BJ (cell line): ENCODE results near the gene USH1G. TPM values are rescaled to one million over a fixed set of nuclear protein-coding genes. Genes with fewer than 3 reads are reported as not detected.

ENCODE experiments used
- CTCF ChIA-PET: fragments of 350-600 bp; formaldehyde crosslinking; extraction: SDS; loops from one replicate; lab custom pipeline; 2021; ENCODE audit warnings: antibody characterized with exemption, inconsistent platforms; lab: Yijun Ruan, JAX
- POLR2A ChIA-PET: fragments of 300-600 bp; sonication (Branson Sonifier 250); formaldehyde crosslinking; extraction: SDS; loops from one replicate; lab custom pipeline; 2021; ENCODE audit warnings: antibody characterized with exemption; lab: Charles Lee
- DNase-seq: peaks from one replicate; pipeline ENCODE4 v3.0.0-alpha.2; 2011; ENCODE audit warnings: low read depth
- H3K27me3 ChIP-seq: 2 replicates; pipeline ENCODE4 v1.6.0; 2011; ENCODE audit warnings: low read length; ENCODE audit not compliant: control insufficient read depth, insufficient read depth
- H3K36me3 ChIP-seq: 2 replicates; pipeline ENCODE4 v1.5.1; 2011; ENCODE audit warnings: low read length; ENCODE audit not compliant: control insufficient read depth, insufficient read depth
- H3K4me3 ChIP-seq: 2 replicates; pipeline ENCODE4 v1.5.1; 2011; ENCODE audit warnings: low read depth, mild to moderate bottlenecking, control low read depth, low read length
- polyA plus RNA-seq: library from polyadenylated mRNA; depleted of rRNA; stranded (reverse); fragments of >200 nt; gene quantifications from 2 replicates; pipeline ENCODE4 v1.2.3, GENCODE V29; 2011
- TF ChIP-seq, protein P1 (sequence below): IDR thresholded peaks from 2 replicates; pipeline ENCODE4 v1.5.1; 2011; ENCODE audit warnings: low read depth, mild to moderate bottlenecking, control low read depth, inconsistent platforms, low read length, moderate library complexity; ENCODE audit not compliant: insufficient read depth

USH1G gene
- polyA plus RNA-seq, 1 experiment: not detected

DNA sequence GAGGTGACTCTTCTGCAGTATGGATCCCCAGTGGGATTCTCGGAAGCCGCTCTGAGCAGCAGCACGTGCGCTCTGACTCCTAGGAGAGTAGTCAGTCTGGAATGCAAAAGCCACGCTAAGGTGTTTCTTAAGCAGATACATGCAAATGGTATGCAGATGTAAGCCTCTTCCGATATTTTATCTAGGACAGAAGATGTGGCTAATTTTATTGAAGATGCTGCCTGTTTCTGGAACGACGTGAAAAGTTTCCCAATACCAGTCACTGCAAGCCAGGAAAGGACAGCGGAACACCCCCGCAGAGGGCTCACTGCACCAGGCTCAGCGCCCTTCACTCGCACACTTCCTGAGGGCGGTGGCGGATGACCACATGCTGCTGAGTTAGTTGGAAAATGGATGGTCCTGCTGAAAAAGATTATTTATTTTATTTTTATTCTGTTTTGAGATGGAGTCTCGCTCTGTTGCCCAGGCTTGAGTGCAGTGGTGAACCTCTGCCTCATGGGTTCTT lies 39.8 kb downstream of the USH1G start:
- H3K27me3 ChIP-seq: peaks cover 18% of the 10 kb centered on the region
- no peak overlapping the region for H3K4me3 ChIP-seq
- POLR2A ChIA-PET: no interaction called here
- no peak for DNase-seq
- CTCF ChIA-PET: interaction anchor here (1.2 kb wide), 1 partner anchor 40 kb away, joined by 3 read pairs; no protein-coding TSS in a partner anchor
- TF ChIP-seq, protein P1, sequence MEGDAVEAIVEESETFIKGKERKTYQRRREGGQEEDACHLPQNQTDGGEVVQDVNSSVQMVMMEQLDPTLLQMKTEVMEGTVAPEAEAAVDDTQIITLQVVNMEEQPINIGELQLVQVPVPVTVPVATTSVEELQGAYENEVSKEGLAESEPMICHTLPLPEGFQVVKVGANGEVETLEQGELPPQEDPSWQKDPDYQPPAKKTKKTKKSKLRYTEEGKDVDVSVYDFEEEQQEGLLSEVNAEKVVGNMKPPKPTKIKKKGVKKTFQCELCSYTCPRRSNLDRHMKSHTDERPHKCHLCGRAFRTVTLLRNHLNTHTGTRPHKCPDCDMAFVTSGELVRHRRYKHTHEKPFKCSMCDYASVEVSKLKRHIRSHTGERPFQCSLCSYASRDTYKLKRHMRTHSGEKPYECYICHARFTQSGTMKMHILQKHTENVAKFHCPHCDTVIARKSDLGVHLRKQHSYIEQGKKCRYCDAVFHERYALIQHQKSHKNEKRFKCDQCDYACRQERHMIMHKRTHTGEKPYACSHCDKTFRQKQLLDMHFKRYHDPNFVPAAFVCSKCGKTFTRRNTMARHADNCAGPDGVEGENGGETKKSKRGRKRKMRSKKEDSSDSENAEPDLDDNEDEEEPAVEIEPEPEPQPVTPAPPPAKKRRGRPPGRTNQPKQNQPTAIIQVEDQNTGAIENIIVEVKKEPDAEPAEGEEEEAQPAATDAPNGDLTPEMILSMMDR: no peak
- H3K36me3 ChIP-seq: no peaks in the 10 kb centered on the region

DNA sequence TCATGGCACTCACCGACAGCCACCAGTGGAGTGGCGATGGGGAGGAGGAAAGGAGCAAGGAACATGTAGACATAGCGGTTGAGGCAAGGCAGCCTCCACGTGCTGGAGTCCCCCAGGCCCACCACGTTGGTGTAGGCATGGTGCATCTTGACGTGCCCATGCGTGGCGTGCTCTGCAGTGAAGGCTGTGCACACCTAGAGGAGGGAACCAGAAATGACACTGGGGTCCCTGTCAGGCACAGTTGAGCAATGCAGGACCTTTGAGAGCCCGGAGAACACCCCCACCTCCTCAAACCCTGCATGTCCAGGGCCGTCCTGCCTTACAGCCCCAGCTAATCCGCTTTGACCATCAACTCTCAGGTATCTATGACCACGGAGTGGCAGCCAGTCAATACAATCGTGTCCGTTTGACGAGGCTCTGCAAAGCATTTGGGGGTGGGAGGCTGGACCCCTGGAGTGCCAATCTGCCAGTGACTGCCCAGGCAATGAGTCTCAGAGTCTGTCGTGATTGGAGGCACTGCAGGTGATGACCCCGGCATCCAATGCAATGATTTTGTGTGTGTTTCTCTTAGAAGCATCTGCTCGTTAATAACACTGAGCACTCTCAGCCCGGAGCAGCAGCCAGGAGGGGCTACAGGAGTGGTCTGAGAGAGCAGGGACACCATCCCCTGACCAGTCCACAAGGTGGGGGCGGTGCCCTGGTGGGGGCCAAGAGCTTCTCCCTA lies 40.4 kb downstream of the USH1G start:
- Histone ChIP-seq H3K4me3 (no peak overlapping the region), H3K27me3 (peaks cover 20% of the 10 kb centered on the region), H3K36me3 (no peaks in the 10 kb centered on the region)
- TF ChIP-seq, protein P1: no peak
- ChIA-PET CTCF (interaction anchor here (1.2 kb wide), 1 partner anchor 40 kb away, joined by 3 read pairs; no protein-coding TSS in a partner anchor), POLR2A (no interaction called here)
- no peak for DNase-seq

DNA sequence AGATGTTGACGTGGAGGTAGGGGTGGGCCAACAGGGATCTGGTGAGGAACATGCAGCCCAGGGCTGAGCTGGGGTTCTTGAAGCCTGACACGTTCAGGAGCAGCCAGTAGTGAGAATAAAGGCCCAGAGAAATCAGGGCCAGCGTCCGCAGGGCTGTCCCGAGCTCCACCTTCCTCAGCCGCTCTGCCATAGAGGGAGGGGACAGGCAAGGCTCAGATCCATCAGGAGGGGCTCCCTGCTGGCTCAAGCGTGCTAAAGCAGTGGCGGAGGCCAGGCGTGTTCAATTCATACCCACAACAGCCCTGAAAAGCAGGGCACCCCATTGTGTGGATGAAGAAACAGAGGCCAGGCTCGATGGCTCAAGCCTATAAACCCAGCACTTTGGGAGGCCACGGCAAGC lies 42.0 kb downstream of the USH1G start:
- ChIA-PET POLR2A (no interaction called here), CTCF (interaction anchor here (0.8 to 2.1 kb wide), 4 partner anchors 10 to 81 kb away, joined by 3 to 5 read pairs (median 4); no protein-coding TSS in a partner anchor)
- no peak for DNase-seq
- Histone ChIP-seq H3K4me3 (no peak overlapping the region), H3K27me3 (peaks cover 21% of the 10 kb centered on the region), H3K36me3 (no peaks in the 10 kb centered on the region)
- TF ChIP-seq, protein P1: no peak

DNA sequence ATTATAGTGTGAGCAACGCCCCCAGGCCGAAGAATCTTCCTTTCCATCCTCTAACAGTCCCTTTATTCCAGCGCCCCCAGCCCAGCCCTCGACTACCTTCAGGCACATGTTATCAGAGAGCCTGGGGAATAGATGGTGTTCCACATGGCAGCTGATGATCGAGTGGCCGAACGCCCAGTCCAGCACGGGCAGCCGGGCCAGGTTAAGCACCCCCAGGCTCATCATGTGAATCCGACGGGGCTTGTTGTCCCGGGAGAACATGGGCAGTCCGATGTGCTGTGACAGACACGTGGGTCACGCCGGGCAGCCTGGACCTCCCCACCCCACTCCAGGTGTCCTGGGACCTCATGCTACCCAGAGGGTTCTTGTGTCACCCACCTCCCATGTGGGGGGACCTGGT lies 43.7 kb downstream of the USH1G start:
- CTCF ChIA-PET: interaction anchor here (2.1 kb wide), 1 partner anchor 13 kb away, joined by 5 read pairs; no protein-coding TSS in a partner anchor
- TF ChIP-seq, protein P1: no peak
- POLR2A ChIA-PET: no interaction called here
- no peak for DNase-seq
- Histone ChIP-seq H3K4me3 (no peak overlapping the region), H3K36me3 (no peaks in the 10 kb centered on the region), H3K27me3 (peaks cover 21% of the 10 kb centered on the region)

DNA sequence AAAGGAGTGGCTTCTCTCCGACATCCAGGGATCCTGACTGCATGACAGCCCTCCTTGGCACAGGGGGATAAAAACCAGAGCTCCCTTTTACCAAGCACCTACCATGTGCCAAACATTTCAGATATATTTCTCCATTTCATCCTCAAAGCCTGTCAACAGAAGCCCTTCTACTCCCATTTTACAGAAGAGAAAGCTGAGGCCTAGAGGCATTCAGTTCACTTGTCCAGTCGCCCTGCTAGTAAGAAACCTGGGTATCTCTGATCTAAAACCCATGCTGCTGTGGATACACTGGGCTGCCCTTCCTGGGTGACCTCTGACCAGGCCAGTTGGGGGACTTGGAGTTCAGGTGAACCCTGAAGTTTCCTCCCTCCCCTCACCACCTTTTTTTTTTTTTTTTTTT lies 44.4 kb downstream of the USH1G start:
- H3K4me3 ChIP-seq: no peak overlapping the region
- CTCF ChIA-PET: no interaction called here
- peaks cover 18% of the 10 kb centered on the region for H3K27me3 ChIP-seq
- no peaks in the 10 kb centered on the region for H3K36me3 ChIP-seq
- no peak for DNase-seq
- POLR2A ChIA-PET: no interaction called here
- TF ChIP-seq, protein P1: no peak
